ENCODE measurements around the gene EPB42.

The EPB42 gene

GRCh38 chr15:43220991-43221403, at the start of gene EPB42:
TSS of gene EPB42 (minus strand) at chr15:43221018. CDS start at chr15:43220825, 193 bp downstream.
- CTCF ChIA-PET: no interaction called here
- no peak for DNase-seq (ENCODE audit: extremely low spot score)
- no peak for TF ChIP-seq BHLHE40 (IDR thresholded peaks at IDR 0.05; ENCODE audit: borderline replicate concordance)
- TF ChIP-seq SP1 (IDR thresholded peaks at IDR 0.05): no peak
- no peak for TF ChIP-seq SUZ12 (IDR thresholded peaks at IDR 0.05)
- TF ChIP-seq PKNOX1 (IDR thresholded peaks at IDR 0.05): no peak
- TF ChIP-seq ARNT (IDR thresholded peaks at IDR 0.05): no peak
- TF ChIP-seq L3MBTL2 (conservative IDR thresholded peaks at IDR 0.05): no peak
- POLR2A ChIA-PET: no interaction called here

- POLR2A ChIA-PET: no interaction called here
- TF ChIP-seq FOXM1 (IDR thresholded peaks at IDR 0.05; ENCODE audit: borderline replicate concordance) (no peak), ZNF384 (IDR thresholded peaks at IDR 0.05) (no peak), ELF4 (IDR thresholded peaks at IDR 0.05) (no peak), TARDBP (IDR thresholded peaks at IDR 0.05) (no peak), LEF1 (IDR thresholded peaks at IDR 0.05; ENCODE audit: borderline replicate concordance) (no peak), HDGF (IDR thresholded peaks at IDR 0.05; ENCODE audit: borderline replicate concordance) (no peak), L3MBTL2 (conservative IDR thresholded peaks at IDR 0.05) (no peak)
- CTCF ChIA-PET: no interaction called here
Measured at GRCh38 chr15:43270113-43270665, 49.4 kb upstream of the EPB42 start.

GRCh38 chr15:43268111-43269105, 47.6 kb upstream of the EPB42 start:
- no peak for DNase-seq (ENCODE audit: extremely low spot score)
- ChIA-PET CTCF (interaction anchor here (1.2 kb wide), 2 partner anchors 43 to 64 kb away, joined by 3 to 6 read pairs; no protein-coding TSS in a partner anchor), POLR2A (no interaction called here)
- TF ChIP-seq BHLHE40 (IDR thresholded peaks at IDR 0.05; ENCODE audit: borderline replicate concordance) (no peak), FOXK2 (IDR thresholded peaks at IDR 0.05) (no peak), TARDBP (IDR thresholded peaks at IDR 0.05) (no peak), LEF1 (IDR thresholded peaks at IDR 0.05; ENCODE audit: borderline replicate concordance) (no peak), CTBP1 (IDR thresholded peaks at IDR 0.05; ENCODE audit: borderline replicate concordance) (no peak), ELF4 (IDR thresholded peaks at IDR 0.05) (no peak), SP1 (IDR thresholded peaks at IDR 0.05) (no peak), L3MBTL2 (conservative IDR thresholded peaks at IDR 0.05) (no peak), HDGF (IDR thresholded peaks at IDR 0.05; ENCODE audit: borderline replicate concordance) (no peak), ARNT (IDR thresholded peaks at IDR 0.05) (no peak), NFRKB (IDR thresholded peaks at IDR 0.05) (no peak), ZNF384 (IDR thresholded peaks at IDR 0.05) (no peak), FOXA1 (IDR thresholded peaks at IDR 0.05) (no peak), PKNOX1 (IDR thresholded peaks at IDR 0.05) (no peak)

More at GRCh38 chr15:43270113-43270665, 49.4 kb upstream of the EPB42 start:
- DNase-seq (ENCODE audit: extremely low spot score): no peak

- CTCF ChIA-PET: no interaction called here
- POLR2A ChIA-PET: no interaction called here
- no peak for DNase-seq (ENCODE audit: extremely low spot score)
- TF ChIP-seq ZNF384 (IDR thresholded peaks at IDR 0.05) (no peak), L3MBTL2 (conservative IDR thresholded peaks at IDR 0.05) (no peak), HDGF (IDR thresholded peaks at IDR 0.05; ENCODE audit: borderline replicate concordance) (no peak), FOXA1 (IDR thresholded peaks at IDR 0.05) (no peak), CTBP1 (IDR thresholded peaks at IDR 0.05; ENCODE audit: borderline replicate concordance) (no peak), FOXM1 (IDR thresholded peaks at IDR 0.05; ENCODE audit: borderline replicate concordance) (no peak), SUZ12 (IDR thresholded peaks at IDR 0.05) (no peak), SP1 (IDR thresholded peaks at IDR 0.05) (no peak), BHLHE40 (IDR thresholded peaks at IDR 0.05; ENCODE audit: borderline replicate concordance) (no peak), FOXK2 (IDR thresholded peaks at IDR 0.05) (no peak), ARNT (IDR thresholded peaks at IDR 0.05) (no peak), LEF1 (IDR thresholded peaks at IDR 0.05; ENCODE audit: borderline replicate concordance) (no peak), ELF4 (IDR thresholded peaks at IDR 0.05) (no peak)
Measured at GRCh38 chr15:43267439-43267838, 46.6 kb upstream of the EPB42 start.

GRCh38 chr15:43266834-43267233, 46.0 kb upstream of the EPB42 start, which contains the start of gene TGM5:
TSS of gene TGM5 (minus strand) at chr15:43266928. CDS start at chr15:43266849, 79 bp downstream.
- no peak for DNase-seq (ENCODE audit: extremely low spot score)
- ChIA-PET CTCF (no interaction called here), POLR2A (no interaction called here)

More at GRCh38 chr15:43266834-43267233, 46.0 kb upstream of the EPB42 start, which contains the start of gene TGM5:
- no peak for TF ChIP-seq ARNT (IDR thresholded peaks at IDR 0.05)
- no peak for TF ChIP-seq FOXM1 (IDR thresholded peaks at IDR 0.05; ENCODE audit: borderline replicate concordance)
- no peak for TF ChIP-seq TARDBP (IDR thresholded peaks at IDR 0.05)
- no peak for TF ChIP-seq SUZ12 (IDR thresholded peaks at IDR 0.05)
- TF ChIP-seq L3MBTL2 (conservative IDR thresholded peaks at IDR 0.05): no peak
- TF ChIP-seq SP1 (IDR thresholded peaks at IDR 0.05): no peak
- TF ChIP-seq NFRKB (IDR thresholded peaks at IDR 0.05): no peak
- no peak for TF ChIP-seq FOXK2 (IDR thresholded peaks at IDR 0.05)
- no peak for TF ChIP-seq FOXA1 (IDR thresholded peaks at IDR 0.05)
- TF ChIP-seq HDGF (IDR thresholded peaks at IDR 0.05; ENCODE audit: borderline replicate concordance): no peak
- TF ChIP-seq PKNOX1 (IDR thresholded peaks at IDR 0.05): no peak
- TF ChIP-seq CTBP1 (IDR thresholded peaks at IDR 0.05; ENCODE audit: borderline replicate concordance): no peak
- TF ChIP-seq LEF1 (IDR thresholded peaks at IDR 0.05; ENCODE audit: borderline replicate concordance): no peak

Data from HEK293T (cell line).